CD4-positive, alpha-beta T cell (primary cell): ENCODE measurements around the gene KRTAP4-6. TPM values are rescaled to one million over a fixed set of nuclear protein-coding genes. Genes with fewer than 3 reads are reported as not detected.
"Not testable (repeated sequence)": the region's sequence is repeated elsewhere in the genome, so short reads cannot be mapped to it uniquely, and the experiment has no call there.

Experiments used
- ATAC-seq: fragments of 200-7000 bp; cut with Tn5 transposase; one replicate; pipeline ENCODE4 v1.10.0; 2022; ENCODE audit warnings: mild to moderate bottlenecking; ENCODE audit not compliant: poor library complexity
- CTCF ChIA-PET: fragments of 350-600 bp; sonication (Branson Sonifier 250); formaldehyde crosslinking; loops from one replicate; lab custom pipeline; 2021; ENCODE audit warnings: antibody characterized with exemption, inconsistent platforms; lab: Charles Lee
- POLR2A ChIA-PET: fragments of 350-600 bp; sonication (Branson Sonifier 250); formaldehyde crosslinking; loops from one replicate; lab custom pipeline; 2021; ENCODE audit warnings: antibody characterized with exemption, inconsistent platforms; lab: Charles Lee
- DNase-seq, 14 experiments: peaks; one replicate each; pipeline ENCODE4 v3.0.0-alpha.2; 2013 to 2020; ENCODE audit warnings: mixed read lengths in 2 of 14
- H3K27ac ChIP-seq, 2 donors: one replicate each; pipeline versions ENCODE4 v1.5.1 to v1.7.0; 2013; ENCODE audit warnings: low read length in 2 of 2, low read depth in 1 of 2, mild to moderate bottlenecking in 1 of 2
- H3K27me3 ChIP-seq, 2 experiments: 1 replicate in 1 of 2; 2 replicates in 1 of 2; pipeline versions ENCODE4 v1.6.1 to v1.7.0; 2013; ENCODE audit warnings: low read length in 2 of 2, control low read depth in 1 of 2, mild to moderate bottlenecking in 1 of 2, moderate library complexity in 1 of 2; ENCODE audit not compliant: insufficient read depth in 2 of 2, control insufficient read depth in 1 of 2
- H3K36me3 ChIP-seq: one replicate; pipeline ENCODE4 v1.6.1; 2013; ENCODE audit warnings: low read length, control low read depth; ENCODE audit not compliant: insufficient read depth
- H3K4me1 ChIP-seq: one replicate; pipeline ENCODE4 v1.6.1; 2013; ENCODE audit warnings: low read length, control low read depth; ENCODE audit not compliant: insufficient read depth
- H3K4me3 ChIP-seq: one replicate; pipeline ENCODE4 v1.5.1; 2013; ENCODE audit warnings: mild to moderate bottlenecking, low read length, moderate library complexity
- H3K9me3 ChIP-seq, 2 experiments: 1 replicate in 1 of 2; 2 replicates in 1 of 2; pipeline versions ENCODE4 v1.6.1 to v1.7.0; 2013; ENCODE audit warnings: low read length in 2 of 2, mild to moderate bottlenecking in 2 of 2, control low read depth in 1 of 2, moderate library complexity in 1 of 2; ENCODE audit not compliant: control insufficient read depth in 1 of 2, insufficient read depth in 1 of 2
- H3K27ac Mint-ChIP-seq: one replicate; pipeline ENCODE4 v1.8.0; 2020; ENCODE audit warnings: mixed read lengths
- H3K27me3 Mint-ChIP-seq: one replicate; pipeline ENCODE4 v1.8.0; 2021; ENCODE audit warnings: mixed read lengths
- H3K36me3 Mint-ChIP-seq: one replicate; pipeline ENCODE4 v1.8.0; 2021; ENCODE audit warnings: low read depth, mixed read lengths
- H3K4me1 Mint-ChIP-seq: one replicate; pipeline ENCODE4 v1.8.0; 2021; ENCODE audit warnings: low read depth, mixed read lengths
- H3K4me3 Mint-ChIP-seq: one replicate; pipeline ENCODE4 v1.8.0; 2020; ENCODE audit warnings: mild to moderate bottlenecking, mixed read lengths
- H3K9me3 Mint-ChIP-seq: one replicate; pipeline ENCODE4 v1.8.0; 2020; ENCODE audit warnings: mixed read lengths
- intact Hi-C, 2 experiments: fragments of 100-400 bp; cut with DNase I in 1 of 2; cut with micrococcal nuclease in 1 of 2; formaldehyde crosslinking; loops; one replicate each; pipeline versions ENCODE4 v1.15.1 to v1.9.0; 2023 to 2025; cut with DNase I, micrococcal nuclease
- total RNA-seq, 174 experiments: library from RNA in 2 of 174; stranded (reverse) in 2 of 174; gene quantifications; one replicate each; pipeline ENCODE4 v1.2.3 and lab custom pipeline; 2021 to 2026
- TF ChIP-seq, protein P1 (sequence below): fragments of 200-600 bp; IDR thresholded peaks from one replicate; pipeline ENCODE4 v1.8.0; 2022; ENCODE audit warnings: antibody characterized with exemption, mild to moderate bottlenecking

Gene KRTAP4-6
- total RNA-seq, 2 experiments from 2014 or later: not detected

DNA sequence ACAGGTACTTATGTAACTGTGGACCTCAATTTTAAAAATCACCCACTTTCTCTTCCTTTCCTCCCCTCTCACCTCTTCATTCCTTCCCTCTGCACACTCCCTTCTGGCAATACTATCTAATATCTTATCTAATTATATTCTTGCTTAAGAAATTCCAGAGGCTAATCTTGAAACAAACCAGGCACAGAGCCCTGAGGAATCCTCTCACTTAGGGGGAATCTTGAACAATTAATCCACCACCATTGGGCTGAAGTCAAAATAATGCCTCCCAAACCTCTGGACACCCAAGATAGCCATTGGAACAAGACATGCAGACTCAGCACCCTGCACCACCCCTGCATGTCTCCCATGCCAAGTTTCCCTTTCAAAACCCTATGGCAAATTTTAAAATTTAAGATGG, 1.0 kb upstream of the KRTAP4-6 start:
- no peak overlapping the region for H3K27ac Mint-ChIP-seq
- Histone ChIP-seq H3K27me3 (no peaks in the 10 kb centered on the region), H3K4me1 (no peaks in the 10 kb centered on the region), H3K9me3 (peaks cover 14 to 16% of the 10 kb centered on the region in 2 experiments), H3K36me3 (no peaks in the 10 kb centered on the region), H3K27ac (no peak overlapping the region), H3K4me3 (no peak overlapping the region)
- no peaks in the 10 kb centered on the region for H3K4me1 Mint-ChIP-seq
- no peak overlapping the region for H3K4me3 Mint-ChIP-seq
- CTCF ChIA-PET: no interaction called here
- intact Hi-C loops: no loop called here
- ATAC-seq (no peak), DNase-seq (no peak)
- peaks cover 19% of the 10 kb centered on the region for H3K9me3 Mint-ChIP-seq
- TF ChIP-seq, protein P1, sequence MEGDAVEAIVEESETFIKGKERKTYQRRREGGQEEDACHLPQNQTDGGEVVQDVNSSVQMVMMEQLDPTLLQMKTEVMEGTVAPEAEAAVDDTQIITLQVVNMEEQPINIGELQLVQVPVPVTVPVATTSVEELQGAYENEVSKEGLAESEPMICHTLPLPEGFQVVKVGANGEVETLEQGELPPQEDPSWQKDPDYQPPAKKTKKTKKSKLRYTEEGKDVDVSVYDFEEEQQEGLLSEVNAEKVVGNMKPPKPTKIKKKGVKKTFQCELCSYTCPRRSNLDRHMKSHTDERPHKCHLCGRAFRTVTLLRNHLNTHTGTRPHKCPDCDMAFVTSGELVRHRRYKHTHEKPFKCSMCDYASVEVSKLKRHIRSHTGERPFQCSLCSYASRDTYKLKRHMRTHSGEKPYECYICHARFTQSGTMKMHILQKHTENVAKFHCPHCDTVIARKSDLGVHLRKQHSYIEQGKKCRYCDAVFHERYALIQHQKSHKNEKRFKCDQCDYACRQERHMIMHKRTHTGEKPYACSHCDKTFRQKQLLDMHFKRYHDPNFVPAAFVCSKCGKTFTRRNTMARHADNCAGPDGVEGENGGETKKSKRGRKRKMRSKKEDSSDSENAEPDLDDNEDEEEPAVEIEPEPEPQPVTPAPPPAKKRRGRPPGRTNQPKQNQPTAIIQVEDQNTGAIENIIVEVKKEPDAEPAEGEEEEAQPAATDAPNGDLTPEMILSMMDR: no peak
- POLR2A ChIA-PET: interaction anchor here (0.8 kb wide), 1 partner anchor 15 kb away, joined by 3 read pairs; no protein-coding TSS in a partner anchor
- H3K36me3 Mint-ChIP-seq: peaks cover 19% of the 10 kb centered on the region
- H3K27me3 Mint-ChIP-seq: no peaks in the 10 kb centered on the region

DNA sequence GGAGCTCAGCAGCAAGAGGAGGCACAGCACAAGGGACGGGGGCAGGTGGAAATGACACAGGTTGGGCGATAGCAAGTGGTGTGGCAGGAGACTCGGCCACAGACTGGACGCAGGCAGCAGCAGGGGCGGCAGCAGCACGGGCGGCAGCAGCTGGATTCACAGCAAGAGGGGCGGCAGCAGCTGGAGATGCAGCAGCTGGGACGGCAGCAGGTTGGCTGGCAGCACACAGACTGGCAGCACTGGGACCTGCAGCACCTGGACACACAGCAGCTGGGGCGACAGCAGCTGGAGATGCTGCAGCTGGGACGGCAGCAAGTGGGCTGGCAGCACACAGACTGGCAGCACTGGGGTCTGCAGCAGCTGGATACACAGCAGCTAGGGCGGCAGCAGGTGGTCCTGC, 479 bp downstream of the KRTAP4-6 start:
- H3K27ac Mint-ChIP-seq, H3K4me1 Mint-ChIP-seq, H3K4me3 ChIP-seq, H3K27me3 Mint-ChIP-seq, H3K36me3 ChIP-seq, H3K27me3 ChIP-seq, H3K4me1 ChIP-seq, H3K27ac ChIP-seq, DNase-seq, ATAC-seq, H3K4me3 Mint-ChIP-seq, CTCF ChIA-PET: not testable (repeated sequence)
- intact Hi-C loops: loop anchor here in 1 of 2 experiments (5.0 kb wide), 1 partner anchor 43 kb away; the partner anchor contains the start of gene KRTAP4-8
- POLR2A ChIA-PET: interaction anchor here (0.9 kb wide), 1 partner anchor 10 kb away, joined by 3 read pairs; no protein-coding TSS in a partner anchor
- H3K9me3 Mint-ChIP-seq: peaks cover 19% of the 10 kb centered on the region
- H3K36me3 Mint-ChIP-seq: peaks cover 19% of the 10 kb centered on the region
- H3K9me3 ChIP-seq: peaks cover 14 to 16% of the 10 kb centered on the region in 2 experiments

DNA sequence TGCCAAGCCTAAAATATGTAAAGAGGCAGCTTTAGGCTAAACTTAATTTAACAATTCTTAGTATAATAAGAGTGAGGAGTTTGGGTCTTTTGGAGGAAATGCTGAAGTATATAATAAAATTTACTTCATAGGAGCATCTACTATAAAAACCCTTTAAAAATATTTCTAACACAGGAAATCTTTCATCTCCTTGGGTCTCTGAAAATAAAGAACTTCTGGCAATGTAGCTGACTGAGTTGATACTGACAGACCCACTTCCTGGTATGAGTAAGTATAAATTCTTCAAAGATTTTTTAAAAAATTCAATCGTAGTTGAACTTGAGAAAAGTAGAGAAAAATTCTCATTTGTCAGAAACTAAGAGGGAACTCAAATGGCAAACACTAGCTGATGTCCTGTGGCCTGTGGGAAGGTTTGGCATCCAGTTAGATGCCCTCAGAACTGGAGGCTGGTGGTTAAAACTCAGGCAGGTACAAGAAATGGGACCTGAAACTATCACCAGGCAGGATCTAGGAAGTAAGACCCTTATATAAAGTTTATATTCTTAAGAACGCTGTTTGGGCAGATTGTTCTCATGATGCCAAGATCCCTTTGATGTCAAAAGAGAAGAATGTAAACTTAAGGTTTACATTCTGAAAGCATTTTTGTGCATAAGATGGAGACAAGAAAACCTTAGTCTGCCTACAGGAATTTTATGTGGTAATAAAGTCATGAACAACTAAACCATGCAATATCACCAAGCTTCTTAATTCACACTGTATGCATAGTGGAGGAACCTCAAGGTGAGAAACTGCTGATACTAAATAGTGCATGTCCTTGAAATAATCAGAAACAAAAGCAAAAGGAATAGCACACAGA, 6.2 kb downstream of the KRTAP4-6 start:
- peak overlapping the region; percentile 25 for H3K27ac Mint-ChIP-seq
- ChIA-PET CTCF (interaction anchor here (0.6 kb wide), 1 partner anchor 1927 kb away, joined by 3 read pairs; no protein-coding TSS in a partner anchor), POLR2A (interaction anchor here (1.2 to 1.5 kb wide), 2 partner anchors 174 to 188 kb away, joined by 3 to 7 read pairs; partner anchors contain the start of gene KRTAP16-1)
- H3K36me3 Mint-ChIP-seq: no peaks in the 10 kb centered on the region
- H3K4me3 Mint-ChIP-seq: no peak overlapping the region
- no peaks in the 10 kb centered on the region for H3K27me3 Mint-ChIP-seq
- Histone ChIP-seq H3K27me3 (no peaks in the 10 kb centered on the region), H3K4me1 (peaks cover 5% of the 10 kb centered on the region), H3K4me3 (no peak overlapping the region), H3K27ac (peak overlapping the region in 1 of 2 donors; percentile 39), H3K36me3 (no peaks in the 10 kb centered on the region), H3K9me3 (no peaks in the 10 kb centered on the region)
- intact Hi-C loops: no loop called here
- TF ChIP-seq, protein P1: no peak
- H3K4me1 Mint-ChIP-seq: peaks cover 38% of the 10 kb centered on the region
- ATAC-seq: peak; percentile 34
- DNase-seq: peak in 2 of 14 experiments; percentile 5 to 15
- peaks cover 3% of the 10 kb centered on the region for H3K9me3 Mint-ChIP-seq
